GM12878 (cell line): ENCODE measurements around the gene MYRF. TPM values are rescaled to one million over a fixed set of nuclear protein-coding genes. Genes with fewer than 3 reads are reported as not detected.

Source experiments
- ATAC-seq: fragments of 200-7000 bp; cut with Tn5 transposase; 3 replicates; pipeline ENCODE4 v1.9.1; 2020; ENCODE audit warnings: mild to moderate bottlenecking, moderate library complexity
- BruUV-seq: library from RNA; stranded (reverse); fragments of 400-500 nt; replicated peaks from 2 replicates; lab custom pipeline; 2021; lab: Mats Ljungman, UMichigan
- CTCF ChIA-PET: fragments of 300-600 bp; sonication (Branson Sonifier 250); formaldehyde crosslinking; extraction: SDS; loops from one replicate; lab custom pipeline; 2021; ENCODE audit warnings: inconsistent platforms; lab: Yijun Ruan, JAX
- POLR2A ChIA-PET: fragments of 350-600 bp; formaldehyde crosslinking; extraction: SDS; loops from one replicate; lab custom pipeline; 2021; ENCODE audit warnings: inconsistent platforms; lab: Charles Lee
- RAD21 ChIA-PET: fragments of 300-600 bp; sonication (Branson Sonifier 250); formaldehyde crosslinking; loops from one replicate; lab custom pipeline; 2023; ENCODE audit warnings: antibody characterized with exemption; ENCODE audit not compliant: unreplicated experiment; lab: Charles Lee
- SMC1A ChIA-PET: fragments of 300-600 bp; sonication (Branson Sonifier 250); formaldehyde crosslinking; loops from one replicate; lab custom pipeline; 2023; ENCODE audit not compliant: unreplicated experiment, uncharacterized antibody; lab: Charles Lee
- DNase-seq: peaks from one replicate; pipeline ENCODE4 v3.0.0-alpha.2; 2011; ENCODE audit warnings: low read depth, low spot score
- FAIRE-seq: peaks from 3 replicates; lab custom pipeline; 2011; peaks lifted over from hg19 to GRCh38; lab: Jason Lieb, UNC
- H2AFZ ChIP-seq: 2 replicates; pipeline ENCODE4 v1.6.0; 2011; ENCODE audit warnings: low read depth, low read length, control low read depth; ENCODE audit not compliant: control insufficient read depth
- H3K27ac ChIP-seq: 2 replicates; pipeline ENCODE4 v1.5.1; 2011; ENCODE audit warnings: control low read depth; ENCODE audit not compliant: control insufficient read depth, insufficient read depth
- H3K27me3 ChIP-seq, 2 experiments: replicated peaks in 1 of 2; 2 replicates each; pipeline versions ENCODE4 v1.6.0 to v1.6.1; 2011; ENCODE audit warnings: low read length in 1 of 2; ENCODE audit not compliant: control insufficient read depth in 2 of 2, insufficient read depth in 2 of 2
- H3K36me3 ChIP-seq, 2 experiments: 2 replicates each; pipeline ENCODE4 v1.5.1; 2011; ENCODE audit warnings: low read length in 1 of 2; ENCODE audit not compliant: control insufficient read depth in 2 of 2, insufficient read depth in 2 of 2
- H3K4me1 ChIP-seq: 2 replicates; pipeline ENCODE4 v1.6.1; 2011; ENCODE audit warnings: mild to moderate bottlenecking, low read length, moderate library complexity, mixed read lengths; ENCODE audit not compliant: control insufficient read depth, insufficient read depth
- H3K4me2 ChIP-seq: 2 replicates; pipeline ENCODE4 v1.6.0; 2011; ENCODE audit warnings: control low read depth; ENCODE audit not compliant: control insufficient read depth, insufficient read depth
- H3K4me3 ChIP-seq: fragments of 200-600 bp; sonication (generic); 2 replicates; pipeline ENCODE4 v1.5.1; 2016
- H3K79me2 ChIP-seq: 2 replicates; pipeline ENCODE4 v1.6.0; 2011; ENCODE audit warnings: low read length; ENCODE audit not compliant: control insufficient read depth, insufficient read depth
- H3K9ac ChIP-seq: 2 replicates; pipeline ENCODE4 v1.8.0; 2011; ENCODE audit warnings: low read length, control low read depth, mixed read lengths; ENCODE audit not compliant: control insufficient read depth, insufficient read depth
- H3K9me3 ChIP-seq: replicated peaks from 3 replicates; pipeline ENCODE4 v1.5.1; 2011; ENCODE audit warnings: mild to moderate bottlenecking, low read length; ENCODE audit not compliant: control insufficient read depth, insufficient read depth
- H4K20me1 ChIP-seq: 2 replicates; pipeline ENCODE4 v1.6.0; 2011; ENCODE audit not compliant: control insufficient read depth, insufficient read depth
- CEBPZ ChIP-seq: fragments of 150-350 bp; IDR thresholded peaks from 2 replicates; pipeline ENCODE4 v1.6.1; 2016; ENCODE audit warnings: low read depth, low read length
- CHD2 ChIP-seq: IDR thresholded peaks from 2 replicates; pipeline ENCODE4 v1.6.1; 2011; ENCODE audit warnings: low read depth, low read length, improper control_type of control experiment, borderline replicate concordance
- ELK1 ChIP-seq: IDR thresholded peaks from 2 replicates; pipeline ENCODE4 v1.6.1; 2012; ENCODE audit warnings: low read depth, low read length, improper control_type of control experiment
- HDGF ChIP-seq: fragments of 450-650 bp; IDR thresholded peaks from 2 replicates; pipeline ENCODE4 v1.6.1; 2016; ENCODE audit warnings: antibody characterized with exemption
- JUNB ChIP-seq: IDR thresholded peaks from 2 replicates; pipeline ENCODE4 v1.6.1; 2016; ENCODE audit warnings: antibody characterized with exemption, mild to moderate bottlenecking
- MYB ChIP-seq: fragments of 150-350 bp; IDR thresholded peaks from 2 replicates; pipeline ENCODE4 v1.6.1; 2014; ENCODE audit warnings: mild to moderate bottlenecking, low read depth, low read length, borderline replicate concordance
- NFYA ChIP-seq: IDR thresholded peaks from 2 replicates; pipeline ENCODE4 v1.6.1; 2011; ENCODE audit warnings: low read depth, mild to moderate bottlenecking, low read length, improper control_type of control experiment, borderline replicate concordance
- ZNF24 ChIP-seq: fragments of 450-650 bp; IDR thresholded peaks from 2 replicates; pipeline ENCODE4 v1.6.1; 2017; ENCODE audit warnings: antibody characterized with exemption, mild to moderate bottlenecking
- WGBS: methylation state at CpG from one replicate; pipeline ENCODE4 v1.1.6; 2016; ENCODE audit warnings: low lambda C conversion rate; ENCODE audit not compliant: insufficient replicate concordance, insufficient coverage; ENCODE audit errors: missing lambda C conversion rate; 5-methylcytosine and 5-hydroxymethylcytosine counted together
- in situ Hi-C: fragments of 300-500 bp; cut with MboI; formaldehyde crosslinking; loops from 9 replicates; pipeline ENCODE4 v1.14.3; 2018; ENCODE audit warnings: mixed read lengths
- intact Hi-C: fragments of 100-400 bp; cut with micrococcal nuclease; formaldehyde crosslinking; loops from one replicate; pipeline ENCODE4 v1.14.2; 2022; ENCODE audit not compliant: unreplicated experiment
- polyA plus RNA-seq, 11 experiments: library from polyadenylated mRNA; depleted of rRNA in 4 of 11; unstranded in 6 of 11; stranded (reverse) in 5 of 11; fragments of >200 nt; fragmentation: Nextera tagmentation in 4 of 11; fragmentation: Illumina TruSeq in 1 of 11; extraction: Ambion mirVana in 4 of 11; extraction: Trizol in 1 of 11; gene quantifications; 1 replicate in 1 of 11; 2 replicates in 10 of 11; pipeline versions ENCODE4 v1.2.1 to v1.2.3, GENCODE V29; 2011 to 2016; ENCODE audit warnings: inconsistent platforms in 2 of 11, missing spikeins in 2 of 11, low read depth in 1 of 11
- total RNA-seq, 4 experiments: library from RNA; depleted of rRNA in 3 of 4; stranded (reverse); fragments of >200 nt in 3 of 4; fragmentation: Illumina TruSeq in 1 of 4; extraction: Trizol in 1 of 4; gene quantifications; 2 replicates each; pipeline versions ENCODE4 v1.2.1 to v1.2.3, GENCODE V29; 2013 to 2021

Gene MYRF
- total and polyA plus RNA-seq, 10 of the 15 experiments (the other 5 are each of a cell fraction or from before 2014, with no cell fraction given): 0.27 to 15.6 (median 0.89) TPM

- no peaks in the 10 kb centered on the region for H3K27me3 ChIP-seq
- H3K9me3 ChIP-seq: no peaks in the 10 kb centered on the region
- H3K27ac ChIP-seq: no peak overlapping the region
- ChIA-PET RAD21 (no interaction called here), SMC1A (no interaction called here), POLR2A (no interaction called here), CTCF (no interaction called here)
- intact Hi-C loops: no loop called here
- H3K9ac ChIP-seq: no peak overlapping the region
- ATAC-seq (no peak), FAIRE-seq (no peak), DNase-seq (no peak)
- H3K36me3 ChIP-seq: no peaks in the 10 kb centered on the region
- no peaks in the 10 kb centered on the region for H3K4me1 ChIP-seq
- H3K4me2 ChIP-seq: no peak overlapping the region
- H4K20me1 ChIP-seq: no peaks in the 10 kb centered on the region
- in situ Hi-C loops: no loop called here
- no peak overlapping the region for H3K4me3 ChIP-seq
- WGBS: 26% methylated on average over 13 of the region's 13 CpGs
- TF ChIP-seq ZNF24: no peak
- TF ChIP-seq NFYA: no peak
- no peak for TF ChIP-seq MYB
- no peak for TF ChIP-seq JUNB
- no peak for TF ChIP-seq HDGF
- no peak for TF ChIP-seq CEBPZ
- no peak for TF ChIP-seq CHD2
- TF ChIP-seq ELK1: no peak
- no TSS peak for BruUV-seq
- H3K79me2 ChIP-seq: no peaks in the 10 kb centered on the region
- H2AFZ ChIP-seq: no peak overlapping the region
Measured at GRCh38 chr11:61726775-61727174, 25.7 kb upstream of the MYRF start.
